HG02642 (cell line): ENCODE measurements around the gene LRP1.

Source experiments
- ATAC-seq: cut with Tn5 transposase; IDR thresholded peaks from one replicate; pipeline ENCODE4 v1.9.1; 2021; ENCODE audit warnings: mild to moderate bottlenecking; ENCODE audit not compliant: unreplicated experiment, poor library complexity

The LRP1 gene

GRCh38 chr12:57216921-57217879 lies 88.9 kb downstream of the LRP1 start:
- no peak for ATAC-seq

DNA sequence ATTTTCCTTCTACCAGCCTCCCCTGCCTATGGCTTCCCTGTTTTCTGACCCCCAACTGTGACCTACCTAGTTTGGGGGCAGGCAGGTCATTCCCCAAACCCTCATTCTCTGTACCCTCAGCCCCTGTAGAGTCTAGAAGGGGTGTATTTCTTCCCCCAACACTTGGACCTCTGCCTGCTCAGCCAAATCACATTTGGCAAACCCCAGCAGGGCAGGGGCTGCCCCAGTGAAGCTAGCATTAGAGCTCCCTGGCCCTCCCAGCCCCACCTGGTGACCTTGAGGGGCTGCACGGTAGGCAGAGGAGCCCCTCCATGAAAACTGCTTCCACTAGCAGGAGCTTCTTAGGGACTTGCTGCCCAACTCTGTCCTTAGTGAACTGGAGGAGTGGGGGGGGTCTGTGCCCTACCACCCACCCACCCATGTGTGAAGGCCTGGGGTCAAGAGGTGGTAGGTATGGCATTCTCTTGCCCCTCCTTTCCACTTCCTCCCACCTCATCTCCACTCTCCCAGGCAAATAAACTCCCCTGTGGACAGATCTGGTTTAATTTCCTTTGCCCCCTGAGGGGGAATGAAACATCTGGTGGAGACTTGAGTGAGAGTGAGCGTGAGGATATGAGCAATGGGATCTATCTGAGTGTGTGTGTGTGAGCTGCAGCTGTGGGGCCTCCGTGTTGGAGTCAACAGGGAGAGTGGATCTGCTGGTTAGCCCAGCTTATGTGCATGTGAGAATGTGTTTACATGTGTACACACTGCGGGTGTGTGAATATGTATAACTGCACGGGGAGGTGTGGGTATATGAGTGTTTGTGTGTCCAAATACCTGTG lies 90.0 kb downstream of the LRP1 start:
- no peak for ATAC-seq

DNA sequence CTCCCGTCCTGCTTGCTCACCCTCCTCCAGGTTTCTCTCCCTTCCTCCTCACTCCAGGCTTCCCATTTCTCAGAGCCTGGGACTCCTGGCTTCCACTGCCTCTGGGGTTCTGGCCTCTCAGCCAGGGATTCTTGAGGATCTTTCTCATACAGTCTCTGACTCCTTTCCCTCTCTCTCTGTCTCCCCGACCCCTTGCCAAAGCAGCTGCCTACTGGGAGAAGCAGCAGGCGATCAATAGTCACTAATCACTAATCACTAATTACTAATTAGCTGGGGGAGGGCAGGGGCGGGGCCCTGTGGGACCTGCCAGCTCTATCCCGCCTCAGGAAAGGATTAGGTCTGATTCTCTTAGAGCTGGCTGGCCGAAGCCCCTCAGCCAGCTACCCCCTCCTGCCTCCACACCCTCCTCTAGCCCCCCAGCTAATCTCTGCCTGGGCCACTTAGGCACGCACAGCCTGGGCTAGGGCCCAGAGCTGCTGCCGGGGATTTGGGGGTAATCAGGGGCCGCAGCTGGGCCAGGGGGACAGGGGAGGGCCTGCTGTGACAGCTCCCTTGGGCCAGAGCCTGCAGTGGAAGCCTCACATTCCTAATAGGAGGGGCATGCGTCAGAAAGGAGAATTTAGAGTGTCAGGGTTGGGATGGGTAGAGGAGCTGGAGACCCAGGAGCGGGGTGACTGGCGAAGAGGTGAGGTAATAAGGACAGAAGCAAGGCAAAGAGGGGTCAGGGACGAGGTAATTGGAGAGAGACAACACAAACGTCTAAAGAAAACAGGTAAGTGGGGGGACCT lies 91.1 kb downstream of the LRP1 start:
- ATAC-seq, result no peak

DNA sequence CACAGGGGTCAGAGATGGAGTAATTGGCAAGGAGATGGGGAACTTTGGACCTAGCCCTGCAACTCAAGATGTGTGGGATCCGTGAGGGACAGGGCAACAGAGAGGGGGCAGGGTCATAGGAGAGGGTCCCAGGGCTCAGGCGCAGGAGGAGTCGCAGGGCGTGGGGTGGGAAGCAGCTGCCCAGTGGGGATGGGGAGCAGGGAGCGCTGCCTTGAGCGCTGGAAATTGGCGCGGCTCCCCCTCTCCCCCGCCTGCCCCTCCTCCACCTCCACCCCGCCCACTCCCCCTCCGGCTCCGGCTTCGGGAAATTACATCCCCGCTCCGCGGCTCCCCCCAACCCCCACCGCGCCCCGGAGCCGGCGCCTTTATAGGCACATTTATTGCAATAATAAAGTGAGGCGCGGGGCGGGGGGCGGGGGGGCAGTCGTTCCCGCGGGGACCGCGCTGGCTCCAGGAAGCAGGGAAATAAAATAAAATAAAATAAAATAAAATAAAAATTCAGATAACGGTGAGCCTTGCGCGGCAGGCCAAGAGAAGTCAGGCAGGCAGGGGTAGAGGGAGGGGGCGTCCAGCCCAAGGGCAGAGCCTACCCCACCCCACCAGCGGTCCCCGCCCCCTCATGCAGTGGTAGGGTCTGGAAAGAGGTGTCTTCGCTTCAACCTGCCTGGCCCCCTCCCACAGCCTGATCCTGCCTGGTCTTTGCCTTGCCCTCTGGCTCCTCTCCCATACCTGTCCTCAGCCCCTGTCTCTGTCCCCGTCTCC lies 91.9 kb downstream of the LRP1 start:
- no peak for ATAC-seq

- no peak for ATAC-seq
Observed at GRCh38 chr12:57220770-57221168, 92.5 kb downstream of the LRP1 start.

DNA sequence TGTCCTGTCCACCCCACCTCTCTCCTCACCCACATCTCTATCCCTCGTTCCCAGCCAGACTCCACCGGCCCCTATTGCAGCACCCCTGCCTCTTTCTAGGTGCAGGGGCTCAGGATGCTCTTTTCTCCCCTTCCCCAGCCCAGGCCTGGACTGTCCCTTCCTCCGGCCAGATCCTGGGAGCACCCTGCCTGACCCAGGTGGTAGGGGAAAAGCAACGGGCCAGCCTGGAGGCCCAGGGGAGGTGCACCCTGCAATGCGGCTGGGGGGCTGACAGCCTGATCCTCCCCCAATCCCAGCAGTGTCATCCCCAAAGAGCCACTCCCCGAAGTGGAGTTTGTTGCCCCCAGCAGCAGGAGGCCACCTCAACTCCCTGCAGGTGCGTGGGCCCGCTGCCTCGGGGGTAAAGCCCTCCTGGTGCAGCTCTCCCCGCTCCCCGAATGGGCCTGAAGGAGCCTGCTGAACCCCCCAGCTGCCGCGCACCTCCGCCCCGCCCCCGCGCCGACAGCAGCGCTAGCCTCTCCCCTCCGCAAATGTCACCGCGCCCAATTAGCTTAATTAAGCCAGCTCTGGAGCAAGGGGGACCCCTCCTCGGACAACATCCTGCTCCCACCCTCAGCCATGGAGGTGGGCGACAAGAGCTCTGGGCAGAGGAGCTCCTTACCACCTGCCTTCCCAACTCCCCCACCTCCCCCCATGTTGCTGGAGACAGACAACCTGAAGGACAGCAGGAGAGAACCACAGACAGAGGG lies 93.1 kb downstream of the LRP1 start:
- no peak for ATAC-seq

DNA sequence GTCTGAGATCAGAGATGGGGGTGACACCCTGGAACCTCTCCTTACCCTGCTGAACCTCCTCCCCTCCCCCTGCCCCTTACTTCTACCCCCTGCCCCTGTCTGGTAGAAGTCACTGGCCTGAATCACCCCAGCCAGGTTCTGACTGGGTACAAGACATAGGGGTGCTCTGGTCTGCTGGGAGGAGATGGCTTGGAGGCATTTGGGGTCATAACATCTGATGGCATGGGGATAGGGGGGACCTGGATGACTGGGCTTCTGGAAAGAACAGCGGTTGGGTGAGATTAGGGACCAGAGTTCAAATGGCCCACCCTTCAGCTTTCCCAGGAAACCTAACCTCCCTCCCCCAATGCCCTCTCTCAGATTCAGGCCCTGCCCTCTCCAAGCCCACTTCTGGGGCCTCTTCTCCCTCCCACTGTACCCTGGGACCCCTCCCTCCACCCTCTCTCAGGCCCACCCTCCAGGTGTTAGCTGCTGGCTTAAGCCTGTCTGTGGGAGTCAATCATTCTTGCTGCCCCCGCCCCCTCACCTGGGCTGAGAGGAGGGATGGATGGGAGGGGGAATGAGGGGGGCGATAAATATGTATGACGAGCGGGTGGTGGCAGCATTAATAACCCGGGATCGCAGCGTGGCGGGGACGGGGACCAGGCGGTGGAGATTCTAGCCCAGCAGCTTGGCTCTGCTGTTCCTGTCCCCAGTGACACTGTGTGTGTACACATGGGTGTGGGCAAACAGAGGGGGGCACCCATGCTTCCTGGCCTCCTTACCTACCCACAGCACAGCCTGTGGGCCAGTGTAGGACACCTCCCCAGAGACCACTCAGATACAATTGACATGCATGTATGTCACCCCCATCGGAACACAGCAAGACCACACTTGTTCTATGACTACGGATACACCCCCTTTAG lies 94.3 kb downstream of the LRP1 start:
- ATAC-seq, result no peak

- no peak for ATAC-seq
Observed at GRCh38 chr12:57223191-57224165, 95.2 kb downstream of the LRP1 start.

DNA sequence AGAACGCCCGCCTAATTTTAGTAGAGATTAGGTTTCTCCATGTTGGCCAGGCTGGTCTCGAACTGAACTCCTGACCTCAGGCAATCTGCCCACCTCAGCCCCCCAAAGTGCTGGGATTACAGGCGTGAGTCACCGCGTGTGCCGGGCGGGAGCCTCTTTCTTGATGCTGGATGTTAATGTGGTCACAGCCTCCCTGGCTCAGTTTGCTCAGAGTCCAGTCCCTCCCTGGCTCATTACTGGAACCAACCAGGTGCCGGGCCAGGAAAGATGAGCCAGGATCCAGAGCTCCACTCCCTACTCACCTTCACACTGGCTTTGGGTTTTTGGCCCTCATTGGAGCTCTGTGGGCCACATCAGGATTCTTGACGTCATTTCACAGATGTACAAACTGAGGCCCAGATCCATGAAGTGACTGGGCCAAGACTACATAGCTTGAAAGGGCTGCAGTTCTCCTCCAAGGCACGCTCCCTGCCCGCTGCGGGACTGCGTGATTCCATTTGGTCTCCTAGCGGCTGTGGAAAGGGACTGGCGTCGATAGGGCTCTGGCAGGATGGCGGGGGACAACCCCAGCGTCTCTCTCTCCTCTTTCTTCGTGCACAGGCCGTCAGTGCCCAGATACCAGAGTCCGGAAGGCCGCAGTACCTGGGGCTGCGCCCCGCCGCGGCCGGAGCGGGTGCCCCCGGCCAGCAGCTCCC lies 96.1 kb downstream of the LRP1 start:
- no peak for ATAC-seq

DNA sequence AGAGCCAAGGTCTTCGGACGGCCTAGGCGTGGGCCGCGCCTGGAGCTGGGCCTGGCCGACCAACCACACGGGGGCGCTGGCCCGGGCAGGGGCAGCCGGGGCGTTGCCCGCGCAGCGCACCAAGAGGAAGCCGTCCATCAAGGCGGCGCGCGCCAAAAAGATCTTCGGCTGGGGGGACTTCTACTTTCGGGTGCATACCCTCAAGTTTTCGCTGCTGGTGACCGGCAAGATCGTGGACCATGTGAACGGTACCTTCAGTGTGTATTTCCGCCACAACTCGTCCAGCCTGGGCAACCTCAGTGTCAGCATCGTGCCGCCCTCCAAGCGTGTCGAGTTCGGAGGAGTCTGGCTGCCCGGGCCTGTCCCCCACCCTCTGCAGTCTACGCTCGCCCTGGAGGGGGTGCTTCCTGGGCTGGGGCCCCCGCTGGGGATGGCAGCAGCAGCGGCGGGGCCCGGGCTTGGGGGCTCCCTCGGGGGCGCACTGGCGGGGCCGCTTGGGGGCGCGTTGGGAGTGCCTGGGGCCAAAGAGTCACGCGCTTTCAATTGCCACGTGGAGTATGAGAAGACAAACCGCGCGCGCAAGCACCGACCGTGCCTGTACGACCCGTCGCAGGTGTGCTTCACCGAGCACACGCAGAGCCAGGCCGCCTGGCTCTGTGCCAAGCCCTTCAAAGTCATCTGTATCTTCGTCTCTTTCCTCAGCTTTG lies 96.8 kb downstream of the LRP1 start:
- no peak for ATAC-seq

GRCh38 chr12:57225680-57226210 lies 97.5 kb downstream of the LRP1 start:
- ATAC-seq, result no peak

GRCh38 chr12:57226588-57227314 lies 98.5 kb downstream of the LRP1 start:
- no peak for ATAC-seq

DNA sequence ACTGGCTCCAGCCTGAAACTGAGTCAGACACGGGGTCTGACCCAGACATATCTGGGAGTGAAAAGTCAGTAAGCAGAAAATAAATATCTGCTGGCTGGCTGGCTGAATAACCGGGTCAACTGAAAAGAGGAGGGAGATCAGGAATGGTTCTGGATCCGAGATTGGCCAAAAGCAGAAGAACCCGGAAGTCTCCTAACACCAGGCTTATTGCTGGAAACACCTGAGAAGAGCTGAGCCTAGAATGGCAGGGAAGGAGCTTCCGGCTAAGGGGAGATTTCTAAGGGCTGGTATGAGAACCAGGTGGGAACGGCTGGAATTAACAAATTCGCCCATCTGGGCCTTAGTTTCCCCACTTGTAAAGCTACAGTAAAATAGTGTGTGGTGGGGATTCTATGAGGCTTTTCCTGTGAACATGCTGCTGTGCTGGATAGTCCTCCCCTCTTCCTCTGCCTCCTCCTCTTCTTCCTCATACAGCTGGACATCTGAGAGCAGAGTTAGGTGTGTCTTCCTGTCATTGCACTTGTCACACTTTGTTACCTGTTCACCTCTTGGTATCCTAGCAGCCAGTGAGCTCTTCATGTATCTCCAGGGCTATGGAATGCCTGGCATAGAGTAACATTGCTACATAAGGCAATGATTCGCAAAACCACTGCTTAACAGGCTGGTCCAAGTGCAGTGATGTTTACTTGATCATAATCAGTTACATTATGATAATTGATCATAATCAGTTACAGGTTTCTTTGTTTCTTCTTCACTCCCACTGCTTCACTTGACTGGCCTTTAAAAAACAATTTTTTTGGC lies 99.2 kb downstream of the LRP1 start:
- no peak for ATAC-seq

GRCh38 chr12:57229046-57229633 lies 100.9 kb downstream of the LRP1 start:
- no peak for ATAC-seq
